ENCODE results near the gene SMURF1.

GRCh38 chr7:99004216-99004615, 139.7 kb downstream of the SMURF1 start:
- no peak for TF ChIP-seq POLR2A (IDR thresholded peaks at IDR 0.05)
- no peak for TF ChIP-seq POLR2AphosphoS5 (IDR thresholded peaks at IDR 0.05)
